Small intestine (tissue), 7 donors: ENCODE data around the gene PAFAH1B2. TPM values are rescaled to one million over a fixed set of nuclear protein-coding genes. Genes with fewer than 3 reads are reported as not detected.
"Not testable (repeated sequence)": the region's sequence is repeated elsewhere in the genome, so short reads cannot be mapped to it uniquely, and the experiment has no call there.

Source experiments
- DNase-seq, 2 donors: peaks; one replicate each; pipeline versions ENCODE4 v3.0.0 to v3.0.0-alpha.2; 2013
- FAIRE-seq: peaks from 2 replicates; lab custom pipeline; 2012; peaks lifted over from hg19 to GRCh38; lab: Jason Lieb, UNC
- H3K27ac ChIP-seq, 3 donors: one replicate each; pipeline ENCODE4 v1.5.1; 2013; ENCODE audit warnings: low read length in 2 of 3, mild to moderate bottlenecking in 2 of 3, control low read depth in 1 of 3, inconsistent platforms in 1 of 3, low read depth in 1 of 3, moderate library complexity in 1 of 3
- H3K27me3 ChIP-seq, 3 donors: one replicate each; pipeline ENCODE4 v1.6.1; 2013; ENCODE audit warnings: low read length in 3 of 3, inconsistent platforms in 1 of 3; ENCODE audit not compliant: control insufficient read depth in 3 of 3, insufficient read depth in 3 of 3
- H3K36me3 ChIP-seq, 3 donors: one replicate each; pipeline ENCODE4 v1.6.1; 2013; ENCODE audit warnings: low read length in 3 of 3, inconsistent platforms in 1 of 3, low read depth in 1 of 3, mild to moderate bottlenecking in 1 of 3, moderate library complexity in 1 of 3; ENCODE audit not compliant: control insufficient read depth in 3 of 3, insufficient read depth in 2 of 3
- H3K4me1 ChIP-seq, 3 donors: one replicate each; pipeline ENCODE4 v1.6.1; 2013; ENCODE audit warnings: low read length in 2 of 3, inconsistent platforms in 1 of 3, low read depth in 1 of 3, mild to moderate bottlenecking in 1 of 3, moderate library complexity in 1 of 3; ENCODE audit not compliant: control insufficient read depth in 3 of 3, insufficient read depth in 2 of 3
- H3K4me3 ChIP-seq, 3 donors: one replicate each; pipeline ENCODE4 v1.5.1; 2013; ENCODE audit warnings: low read length in 3 of 3, control low read depth in 1 of 3, inconsistent platforms in 1 of 3, low read depth in 1 of 3, mild to moderate bottlenecking in 1 of 3, moderate library complexity in 1 of 3
- H3K9me3 ChIP-seq, 2 donors: one replicate each; pipeline ENCODE4 v1.6.1; 2013; ENCODE audit warnings: low read depth in 1 of 2, low read length in 1 of 2; ENCODE audit not compliant: control insufficient read depth in 2 of 2, insufficient read depth in 1 of 2
- WGBS, 3 donors: extraction: QIAGEN DNeasy Blood & Tissue Kit; methylation state at CpG; one replicate each; pipeline ENCODE4 v1.1.7; 2013; 5-methylcytosine and 5-hydroxymethylcytosine counted together
- polyA plus RNA-seq, 4 donors: library from polyadenylated mRNA; stranded (reverse) in 3 of 4; unstranded in 1 of 4; fragments of 200-250 nt in 3 of 4; fragments of 120-200 nt in 1 of 4; gene quantifications; one replicate each; pipeline versions ENCODE4 v1.2.1 to v1.2.3, GENCODE V29; 2013
- donor health status: healthy with polysubstance abuse.
- donor health status: control.
- donor health status: control.
- donor health status: Bipolar disorder and iron deficiency.
- donor health status: healthy.

The PAFAH1B2 gene
- polyA plus RNA-seq, 4 donors, result 23.2 to 44.7 (median 25.7) TPM

- no peak overlapping the region for H3K27ac ChIP-seq
- no peaks in the 10 kb centered on the region for H3K4me1 ChIP-seq
- no peaks in the 10 kb centered on the region for H3K9me3 ChIP-seq
- H3K4me3 ChIP-seq, result no peak overlapping the region
- no peak for FAIRE-seq
- H3K27me3 ChIP-seq, result no peaks in the 10 kb centered on the region
- no peaks in the 10 kb centered on the region for H3K36me3 ChIP-seq
- DNase-seq, result no peak
These were observed 22.9 kb upstream of the PAFAH1B2 start for GRCh38 chr11:117121176-117121575.

GRCh38 chr11:117122556-117122955 is 21.5 kb upstream of the PAFAH1B2 start:
- Histone ChIP-seq H3K27me3 (no peaks in the 10 kb centered on the region), H3K9me3 (no peaks in the 10 kb centered on the region), H3K4me3 (no peak overlapping the region), H3K36me3 (no peaks in the 10 kb centered on the region), H3K27ac (no peak overlapping the region), H3K4me1 (no peaks in the 10 kb centered on the region)
- FAIRE-seq, result no peak
- WGBS, 3 donors, result 61 to 75% (median 71%) methylated on average over 5 of the region's 5 CpGs
- DNase-seq, result no peak

- no peak for FAIRE-seq
- Histone ChIP-seq H3K27me3 (no peaks in the 10 kb centered on the region), H3K4me3 (no peak overlapping the region), H3K27ac (no peak overlapping the region), H3K4me1 (no peaks in the 10 kb centered on the region), H3K9me3 (no peaks in the 10 kb centered on the region), H3K36me3 (no peaks in the 10 kb centered on the region)
- WGBS, 3 donors, result 83 to 87% (median 83%) methylated on average over 7 of the region's 7 CpGs
- DNase-seq, result no peak
These were observed 17.7 kb upstream of the PAFAH1B2 start for GRCh38 chr11:117126223-117126965.

GRCh38 chr11:117127171-117127901 is 16.8 kb upstream of the PAFAH1B2 start:
- no peak for FAIRE-seq
- Histone ChIP-seq H3K9me3 (no peaks in the 10 kb centered on the region), H3K27me3 (no peaks in the 10 kb centered on the region), H3K4me3 (no peak overlapping the region), H3K36me3 (no peaks in the 10 kb centered on the region), H3K4me1 (no peaks in the 10 kb centered on the region), H3K27ac (no peak overlapping the region)
- DNase-seq, result no peak
- 78 to 79% (median 79%) methylated on average over 6 of the region's 6 CpGs for WGBS, 3 donors

GRCh38 chr11:117128289-117128688 is 15.8 kb upstream of the PAFAH1B2 start:
- no peak for FAIRE-seq
- no peaks in the 10 kb centered on the region for H3K36me3 ChIP-seq
- no peaks in the 10 kb centered on the region for H3K9me3 ChIP-seq
- no peak overlapping the region for H3K27ac ChIP-seq
- DNase-seq, result no peak
- H3K4me3 ChIP-seq, result no peak overlapping the region
- 77 to 81% (median 77%) methylated on average over 4 of the region's 4 CpGs for WGBS, 3 donors
- H3K27me3 ChIP-seq, result no peaks in the 10 kb centered on the region
- H3K4me1 ChIP-seq, result no peaks in the 10 kb centered on the region

- H3K27me3 ChIP-seq, H3K9me3 ChIP-seq, H3K4me3 ChIP-seq, FAIRE-seq, H3K27ac ChIP-seq, H3K4me1 ChIP-seq, H3K36me3 ChIP-seq, DNase-seq: not testable (repeated sequence)
- 90 to 94% (median 93%) methylated on average over 5 to 7 of the region's 7 CpGs for WGBS, 3 donors
These were observed 13.7 kb upstream of the PAFAH1B2 start for GRCh38 chr11:117130396-117130795.

- Histone ChIP-seq H3K36me3 (no peaks in the 10 kb centered on the region), H3K4me1 (no peaks in the 10 kb centered on the region), H3K9me3 (no peaks in the 10 kb centered on the region), H3K4me3 (no peak overlapping the region), H3K27ac (no peak overlapping the region), H3K27me3 (no peaks in the 10 kb centered on the region)
- DNase-seq, result no peak
- FAIRE-seq, result no peak
- 87 to 91% (median 89%) methylated on average over 7 of the region's 7 CpGs for WGBS, 3 donors
These were observed 13.2 kb upstream of the PAFAH1B2 start for GRCh38 chr11:117130879-117131278.

GRCh38 chr11:117134431-117134830 is 9.7 kb upstream of the PAFAH1B2 start:
- no peak for FAIRE-seq
- DNase-seq, result no peak
- H3K27me3 ChIP-seq, result no peaks in the 10 kb centered on the region

More at GRCh38 chr11:117134431-117134830, 9.7 kb upstream of the PAFAH1B2 start:
- H3K27ac ChIP-seq, result no peak overlapping the region
- H3K36me3 ChIP-seq, result no peaks in the 10 kb centered on the region
- H3K4me1 ChIP-seq, result no peaks in the 10 kb centered on the region
- H3K9me3 ChIP-seq, result no peaks in the 10 kb centered on the region
- 48 to 63% (median 59%) methylated on average over 2 to 3 of the region's 3 CpGs for WGBS, 3 donors
- no peak overlapping the region for H3K4me3 ChIP-seq
